ENCODE results near the gene RFWD3.

Gene RFWD3

DNA sequence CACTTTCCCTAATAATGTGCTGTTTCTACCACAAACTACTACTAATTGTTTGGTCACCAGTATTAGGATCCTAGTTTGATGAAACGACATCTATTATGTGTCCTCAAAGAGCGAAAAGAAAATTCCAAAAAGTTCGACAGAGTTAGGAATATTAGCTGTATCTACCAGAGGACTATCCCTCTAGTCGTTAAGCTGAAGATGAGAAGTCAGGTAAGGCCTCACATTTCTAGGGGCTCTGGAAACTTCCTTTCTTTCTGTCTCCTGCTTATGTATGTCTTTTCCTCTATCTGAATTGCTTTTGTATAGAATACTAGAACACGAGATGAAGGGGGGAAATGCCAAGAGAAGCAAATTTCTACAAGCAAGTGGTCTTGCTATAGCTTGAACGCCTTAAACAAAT, 61.3 kb downstream of the RFWD3 start:
- H4K5ac ChIP-seq (ENCODE audit: low read length): no peak overlapping the region
- H3K27me3 ChIP-seq (ENCODE audit: insufficient read depth, low read length, poor library complexity): no peaks in the 10 kb centered on the region
- no peaks in the 10 kb centered on the region for H3K36me3 ChIP-seq (ENCODE audit: control insufficient read depth, insufficient read depth, low read length)
- no peak overlapping the region for H4K8ac ChIP-seq (ENCODE audit: low read depth, low read length)
- peaks cover 9% of the 10 kb centered on the region for H3K4me1 ChIP-seq (ENCODE audit: control insufficient read depth, low read depth, low read length)
- no peak overlapping the region for H2BK15ac ChIP-seq (replicated peaks; ENCODE audit: low read depth)
- H2BK120ac ChIP-seq (ENCODE audit: low read depth, low read length): no peak overlapping the region
- DNase-seq: no peak
- H3K56ac ChIP-seq (ENCODE audit: low read length): no peak overlapping the region
- no peak overlapping the region for H3K4ac ChIP-seq (ENCODE audit: low read depth, low read length)
- no peak overlapping the region for H3K27ac ChIP-seq (ENCODE audit: low read depth, low read length)
- WGBS (ENCODE audit: extremely low coverage, insufficient coverage, low lambda C conversion rate): no CpG with 5 or more reads among the region's 6 CpGs
- no peak overlapping the region for H2AK5ac ChIP-seq (ENCODE audit: low read length)
- peak overlapping the region; percentile 12 for H3K9ac ChIP-seq (ENCODE audit: low read length)
- H2BK5ac ChIP-seq (ENCODE audit: low read length): no peak overlapping the region
- peaks cover 2% of the 10 kb centered on the region for H3K79me1 ChIP-seq (ENCODE audit: low read length)
- no peak overlapping the region for H3K23ac ChIP-seq (ENCODE audit: low read length)
- H3K18ac ChIP-seq (ENCODE audit: low read length): no peak overlapping the region
- H3K79me2 ChIP-seq (ENCODE audit: control insufficient read depth, insufficient read depth, low read length): peaks cover 47% of the 10 kb centered on the region
- H3K4me2 ChIP-seq (ENCODE audit: low read length): peak overlapping the region; percentile 23
- H3K4me3 ChIP-seq (ENCODE audit: low read length): no peak overlapping the region

GRCh38 chr16:74603848-74604247, 62.8 kb downstream of the RFWD3 start:
- H3K23ac ChIP-seq (ENCODE audit: low read length): no peak overlapping the region
- no peak for DNase-seq
- H3K4me2 ChIP-seq (ENCODE audit: low read length): no peak overlapping the region
- no peak overlapping the region for H2BK5ac ChIP-seq (ENCODE audit: low read length)
- H3K4me1 ChIP-seq (ENCODE audit: control insufficient read depth, low read depth, low read length): peaks cover 9% of the 10 kb centered on the region
- H2AK5ac ChIP-seq (ENCODE audit: low read length): no peak overlapping the region
- H3K4ac ChIP-seq (ENCODE audit: low read depth, low read length): no peak overlapping the region
- H4K5ac ChIP-seq (ENCODE audit: low read length): no peak overlapping the region
- H3K27ac ChIP-seq (ENCODE audit: low read depth, low read length): no peak overlapping the region
- no peak overlapping the region for H3K56ac ChIP-seq (ENCODE audit: low read length)
- no peak overlapping the region for H2BK120ac ChIP-seq (ENCODE audit: low read depth, low read length)
- H3K18ac ChIP-seq (ENCODE audit: low read length): no peak overlapping the region
- peaks cover 3% of the 10 kb centered on the region for H3K79me1 ChIP-seq (ENCODE audit: low read length)
- WGBS (ENCODE audit: extremely low coverage, insufficient coverage, low lambda C conversion rate): no CpG with 5 or more reads among the region's 4 CpGs
- no peak overlapping the region for H3K9ac ChIP-seq (ENCODE audit: low read length)
- H3K79me2 ChIP-seq (ENCODE audit: control insufficient read depth, insufficient read depth, low read length): peaks cover 55% of the 10 kb centered on the region
- no peak overlapping the region for H2BK15ac ChIP-seq (replicated peaks; ENCODE audit: low read depth)
- no peak overlapping the region for H3K4me3 ChIP-seq (ENCODE audit: low read length)
- no peaks in the 10 kb centered on the region for H3K36me3 ChIP-seq (ENCODE audit: control insufficient read depth, insufficient read depth, low read length)
- no peak overlapping the region for H4K8ac ChIP-seq (ENCODE audit: low read depth, low read length)
- H3K27me3 ChIP-seq (ENCODE audit: insufficient read depth, low read length, poor library complexity): no peaks in the 10 kb centered on the region

GRCh38 chr16:74601126-74601871, 65.4 kb downstream of the RFWD3 start:
- no peak for DNase-seq
- Histone ChIP-seq H3K23ac (ENCODE audit: low read length) (no peak overlapping the region), H2BK120ac (ENCODE audit: low read depth, low read length) (no peak overlapping the region), H4K5ac (ENCODE audit: low read length) (no peak overlapping the region), H3K27ac (ENCODE audit: low read depth, low read length) (no peak overlapping the region), H3K36me3 (ENCODE audit: control insufficient read depth, insufficient read depth, low read length) (peaks cover 2% of the 10 kb centered on the region), H3K56ac (ENCODE audit: low read length) (no peak overlapping the region), H3K4ac (ENCODE audit: low read depth, low read length) (no peak overlapping the region), H3K18ac (ENCODE audit: low read length) (no peak overlapping the region), H3K27me3 (ENCODE audit: insufficient read depth, low read length, poor library complexity) (no peaks in the 10 kb centered on the region), H3K9ac (ENCODE audit: low read length) (no peak overlapping the region), H2BK5ac (ENCODE audit: low read length) (no peak overlapping the region), H3K4me3 (ENCODE audit: low read length) (no peak overlapping the region), H2BK15ac (replicated peaks; ENCODE audit: low read depth) (no peak overlapping the region), H3K79me1 (ENCODE audit: low read length) (peaks cover 6% of the 10 kb centered on the region), H3K4me2 (ENCODE audit: low read length) (no peak overlapping the region), H2AK5ac (ENCODE audit: low read length) (no peak overlapping the region), H3K4me1 (ENCODE audit: control insufficient read depth, low read depth, low read length) (peaks cover 4% of the 10 kb centered on the region), H4K8ac (ENCODE audit: low read depth, low read length) (no peak overlapping the region), H3K79me2 (ENCODE audit: control insufficient read depth, insufficient read depth, low read length) (peaks cover 65% of the 10 kb centered on the region)
- no CpG with 5 or more reads among the region's 9 CpGs for WGBS (ENCODE audit: extremely low coverage, insufficient coverage, low lambda C conversion rate)

- Histone ChIP-seq H4K8ac (ENCODE audit: low read depth, low read length) (no peak overlapping the region), H3K4me3 (ENCODE audit: low read length) (no peak overlapping the region), H3K27ac (ENCODE audit: low read depth, low read length) (no peak overlapping the region), H3K36me3 (ENCODE audit: control insufficient read depth, insufficient read depth, low read length) (peaks cover 2% of the 10 kb centered on the region), H2BK15ac (replicated peaks; ENCODE audit: low read depth) (no peak overlapping the region), H3K9ac (ENCODE audit: low read length) (no peak overlapping the region), H2AK5ac (ENCODE audit: low read length) (no peak overlapping the region), H3K18ac (ENCODE audit: low read length) (no peak overlapping the region), H4K5ac (ENCODE audit: low read length) (no peak overlapping the region), H3K4me1 (ENCODE audit: control insufficient read depth, low read depth, low read length) (peaks cover 2% of the 10 kb centered on the region), H3K23ac (ENCODE audit: low read length) (no peak overlapping the region), H2BK5ac (ENCODE audit: low read length) (no peak overlapping the region), H3K56ac (ENCODE audit: low read length) (no peak overlapping the region), H3K4ac (ENCODE audit: low read depth, low read length) (no peak overlapping the region), H3K27me3 (ENCODE audit: insufficient read depth, low read length, poor library complexity) (no peaks in the 10 kb centered on the region), H3K79me1 (ENCODE audit: low read length) (peaks cover 10% of the 10 kb centered on the region), H2BK120ac (ENCODE audit: low read depth, low read length) (no peak overlapping the region), H3K4me2 (ENCODE audit: low read length) (no peak overlapping the region), H3K79me2 (ENCODE audit: control insufficient read depth, insufficient read depth, low read length) (peaks cover 46% of the 10 kb centered on the region)
- no CpG with 5 or more reads among the region's 2 CpGs for WGBS (ENCODE audit: extremely low coverage, insufficient coverage, low lambda C conversion rate)
- no peak for DNase-seq
These were observed 70.1 kb downstream of the RFWD3 start for GRCh38 chr16:74596586-74596985.

DNA sequence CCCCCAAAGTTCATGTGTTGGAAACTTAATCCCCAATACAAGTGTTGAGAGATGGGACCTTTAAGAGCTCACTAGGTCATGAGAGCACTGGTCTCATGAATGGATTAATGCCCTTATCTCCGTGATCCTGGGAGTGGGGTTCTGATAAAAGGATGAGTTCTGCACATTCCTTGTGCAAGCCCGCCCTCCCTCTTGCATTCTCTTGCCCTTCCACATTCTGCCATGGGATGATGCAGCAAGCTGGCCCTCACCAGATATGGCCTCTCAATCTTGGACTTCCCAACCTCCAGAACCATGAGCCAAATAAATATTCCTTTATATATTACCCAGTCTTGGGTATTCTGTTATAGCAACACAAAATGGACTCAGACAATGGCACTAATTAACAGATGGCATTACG, 73.8 kb downstream of the RFWD3 start:
- Histone ChIP-seq H3K23ac (ENCODE audit: low read length) (no peak overlapping the region), H3K79me1 (ENCODE audit: low read length) (peaks cover 7% of the 10 kb centered on the region), H3K4me3 (ENCODE audit: low read length) (no peak overlapping the region), H2BK15ac (replicated peaks; ENCODE audit: low read depth) (no peak overlapping the region), H3K36me3 (ENCODE audit: control insufficient read depth, insufficient read depth, low read length) (peaks cover 2% of the 10 kb centered on the region), H3K4ac (ENCODE audit: low read depth, low read length) (no peak overlapping the region), H4K8ac (ENCODE audit: low read depth, low read length) (no peak overlapping the region), H3K4me1 (ENCODE audit: control insufficient read depth, low read depth, low read length) (no peaks in the 10 kb centered on the region), H2BK120ac (ENCODE audit: low read depth, low read length) (no peak overlapping the region), H3K27ac (ENCODE audit: low read depth, low read length) (no peak overlapping the region), H3K56ac (ENCODE audit: low read length) (no peak overlapping the region), H3K79me2 (ENCODE audit: control insufficient read depth, insufficient read depth, low read length) (peaks cover 35% of the 10 kb centered on the region), H3K4me2 (ENCODE audit: low read length) (no peak overlapping the region), H3K18ac (ENCODE audit: low read length) (no peak overlapping the region), H2BK5ac (ENCODE audit: low read length) (no peak overlapping the region), H4K5ac (ENCODE audit: low read length) (no peak overlapping the region), H3K9ac (ENCODE audit: low read length) (no peak overlapping the region), H3K27me3 (ENCODE audit: insufficient read depth, low read length, poor library complexity) (no peaks in the 10 kb centered on the region), H2AK5ac (ENCODE audit: low read length) (no peak overlapping the region)
- peak; percentile 60 for DNase-seq
- no CpG with 5 or more reads among the region's 3 CpGs for WGBS (ENCODE audit: extremely low coverage, insufficient coverage, low lambda C conversion rate)

Measured in mesendoderm (in vitro differentiated cells).